ENCODE data around the gene OTULINL.

OTULINL gene

DNA sequence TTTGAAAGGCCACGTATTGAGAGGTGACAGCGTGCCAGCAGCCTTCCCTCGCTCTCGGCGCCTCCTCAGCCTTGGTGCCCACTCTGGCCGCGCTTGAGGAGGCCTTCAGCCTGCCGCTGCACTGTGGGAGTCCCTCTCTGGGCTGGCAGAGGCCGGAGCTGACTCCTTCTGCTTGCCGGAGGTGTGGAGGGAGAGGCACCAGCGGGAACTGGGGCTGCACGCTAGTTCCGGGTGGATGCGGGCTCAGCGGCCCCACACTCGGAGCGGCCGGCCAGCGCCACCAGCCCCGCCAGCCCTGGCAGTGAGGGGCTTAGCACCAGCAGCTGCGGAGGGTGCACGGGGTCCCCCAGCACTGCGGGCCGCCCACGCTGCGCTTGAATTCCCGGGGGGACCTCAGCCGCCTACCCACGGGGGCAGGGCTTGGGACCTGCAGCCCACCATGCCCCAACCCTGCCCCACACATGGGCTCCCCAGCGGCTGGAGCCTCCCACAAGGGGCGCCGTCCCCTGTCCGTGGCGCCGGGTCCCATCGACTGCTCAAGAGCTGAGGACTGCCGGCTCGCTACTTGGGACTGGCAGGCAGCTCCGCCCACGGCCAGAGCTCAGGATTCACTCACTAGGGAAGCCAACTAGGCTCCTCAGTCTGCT, 4.4 kb upstream of the OTULINL start:
- TF ChIP-seq CTCF (IDR thresholded peaks at IDR 0.05; ENCODE audit: low read depth, low read length), result no peak
- no peak for DNase-seq (ENCODE audit: extremely low read depth, low read depth)

GRCh38 chr5:14577971-14578370, 3.6 kb upstream of the OTULINL start:
- TF ChIP-seq CTCF (IDR thresholded peaks at IDR 0.05; ENCODE audit: low read depth, low read length), result no peak
- DNase-seq (ENCODE audit: extremely low read depth, low read depth), result no peak

- TF ChIP-seq CTCF (IDR thresholded peaks at IDR 0.05; ENCODE audit: low read depth, low read length), result no peak
- no peak for DNase-seq (ENCODE audit: extremely low read depth, low read depth)
These were observed 2.3 kb upstream of the OTULINL start for GRCh38 chr5:14579246-14579645.

DNA sequence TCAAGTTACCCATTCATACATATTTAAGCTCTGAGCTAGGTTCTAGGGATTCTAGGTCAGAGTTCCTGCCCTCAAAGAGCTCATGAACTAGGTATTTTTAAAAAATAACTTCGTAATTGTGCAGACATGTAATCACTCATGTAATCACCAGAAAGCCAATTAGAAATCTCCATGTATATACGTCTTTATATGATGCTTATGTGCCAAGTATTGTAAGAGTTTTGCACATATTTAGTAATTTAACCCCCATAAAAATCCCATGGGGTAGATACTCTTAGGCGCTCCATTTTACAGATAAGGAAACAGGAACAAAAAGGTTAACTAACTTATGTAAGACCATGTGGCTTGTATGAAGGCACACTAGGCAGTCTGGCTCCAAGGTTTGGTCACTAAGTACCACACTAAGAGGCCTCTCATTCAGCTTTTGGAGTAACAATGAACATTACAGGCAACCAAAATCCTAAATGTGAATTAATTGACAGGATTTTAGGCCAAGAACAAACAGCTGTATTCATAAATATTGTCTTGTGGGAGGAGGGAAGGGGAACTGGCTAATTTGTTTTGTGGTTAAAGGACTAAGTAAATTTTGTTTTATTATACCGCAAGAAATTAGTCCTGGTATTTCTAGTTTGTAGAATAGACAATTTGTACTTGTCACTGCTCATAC, 1.7 kb upstream of the OTULINL start:
- no peak for DNase-seq (ENCODE audit: extremely low read depth, low read depth)
- no peak for TF ChIP-seq CTCF (IDR thresholded peaks at IDR 0.05; ENCODE audit: low read depth, low read length)

- TF ChIP-seq CTCF (IDR thresholded peaks at IDR 0.05; ENCODE audit: low read depth, low read length), result no peak
- DNase-seq (ENCODE audit: extremely low read depth, low read depth), result peak; percentile 67
These were observed 1.1 kb upstream of the OTULINL start for GRCh38 chr5:14580398-14581034.

- no peak for DNase-seq (ENCODE audit: extremely low read depth, low read depth)
- TF ChIP-seq CTCF (IDR thresholded peaks at IDR 0.05; ENCODE audit: low read depth, low read length), result no peak; the same call in 1 of the 2 replicates
These were observed 552 bp downstream of the OTULINL start for GRCh38 chr5:14581891-14582796.
